Epithelial cell of proximal tubule (primary cell): Measurements from ENCODE around the gene RNU1-2. TPM values are rescaled to one million over a fixed set of nuclear protein-coding genes. Genes with fewer than 3 reads are reported as not detected.
"Not testable (repeated sequence)": the region's sequence is repeated elsewhere in the genome, so short reads cannot be mapped to it uniquely, and the experiment has no call there.

ENCODE experiments used
- DNase-seq: peaks from one replicate; pipeline ENCODE4 v3.0.0-alpha.2; 2011; ENCODE audit warnings: low read depth
- H3K4me3 ChIP-seq: 2 replicates; pipeline ENCODE4 v1.5.1; 2011; ENCODE audit warnings: low read depth, mild to moderate bottlenecking, low read length
- CTCF ChIP-seq: conservative IDR thresholded peaks from 2 replicates; pipeline ENCODE4 v1.5.1; 2012; ENCODE audit warnings: low read depth, mild to moderate bottlenecking, low read length
- total RNA-seq: library from RNA; depleted of rRNA; stranded (reverse); fragments of >200 nt; gene quantifications from 2 replicates; pipeline ENCODE4 v1.2.3, GENCODE V29; 2015

RNU1-2 gene
- total RNA-seq, 1 donor from 2014 or later = under 0.01 TPM

- DNase-seq = no peak
- no peak for TF ChIP-seq CTCF
- no peak overlapping the region for H3K4me3 ChIP-seq
These were observed 32.1 kb downstream of the RNU1-2 start for GRCh38 chr1:16927711-16928485.

- DNase-seq, H3K4me3 ChIP-seq: not testable (repeated sequence)
These were observed 33.6 kb downstream of the RNU1-2 start for GRCh38 chr1:16929146-16930041.

- not testable (repeated sequence) for H3K4me3 ChIP-seq, DNase-seq
These were observed 35.6 kb downstream of the RNU1-2 start for GRCh38 chr1:16931206-16931934.

- H3K4me3 ChIP-seq, DNase-seq: not testable (repeated sequence)
These were observed 38.2 kb downstream of the RNU1-2 start for GRCh38 chr1:16933945-16934344.

GRCh38 chr1:16936580-16936979, 40.8 kb downstream of the RNU1-2 start:
- H3K4me3 ChIP-seq, DNase-seq: not testable (repeated sequence)

GRCh38 chr1:16938351-16939321, 42.9 kb downstream of the RNU1-2 start:
- no peak for TF ChIP-seq CTCF
- no peak for DNase-seq
- no peak overlapping the region for H3K4me3 ChIP-seq

GRCh38 chr1:16939386-16940180, 43.8 kb downstream of the RNU1-2 start:
- H3K4me3 ChIP-seq = not testable (repeated sequence)

GRCh38 chr1:16944038-16944437, 48.3 kb downstream of the RNU1-2 start:
- no peak for TF ChIP-seq CTCF
- DNase-seq = no peak
- no peak overlapping the region for H3K4me3 ChIP-seq

More at GRCh38 chr1:16939386-16940180, 43.8 kb downstream of the RNU1-2 start:
- DNase-seq = not testable (repeated sequence)

- DNase-seq, H3K4me3 ChIP-seq: not testable (repeated sequence)
These were observed 49.7 kb downstream of the RNU1-2 start for GRCh38 chr1:16945512-16945911.
